ENCODE measurements around the gene SELPLG.
A peak's percentile ranks its signal among the peaks of the same experiment; 100 is the strongest.
"Not testable (repeated sequence)": the region's sequence is repeated elsewhere in the genome, so short reads cannot be mapped to it uniquely, and the experiment has no call there.

The SELPLG gene

GRCh38 chr12:108637222-108637971 is 3.7 kb upstream of the SELPLG start:
- DNase-seq = no peak

- no peak for DNase-seq
These were observed 2.5 kb upstream of the SELPLG start for GRCh38 chr12:108635997-108636808.

GRCh38 chr12:108635201-108635996 is 1.7 kb upstream of the SELPLG start:
- DNase-seq = peak; percentile 31

- DNase-seq = no peak
These were observed 652 bp upstream of the SELPLG start for GRCh38 chr12:108634341-108634751.

- DNase-seq = no peak
These were observed 587 bp downstream of the SELPLG start for GRCh38 chr12:108633081-108633533.

GRCh38 chr12:108631261-108631660 is 2.4 kb downstream of the SELPLG start:
- DNase-seq = not testable (repeated sequence)

- no peak for DNase-seq
These were observed 3.0 kb downstream of the SELPLG start for GRCh38 chr12:108630481-108631207.

GRCh38 chr12:108629824-108630476 is 3.7 kb downstream of the SELPLG start:
- DNase-seq = no peak

- no peak for DNase-seq
These were observed 4.5 kb downstream of the SELPLG start for GRCh38 chr12:108629151-108629550.

- no peak for DNase-seq
These were observed 6.4 kb downstream of the SELPLG start for GRCh38 chr12:108627134-108627920.

GRCh38 chr12:108625228-108625627 is 8.5 kb downstream of the SELPLG start:
- DNase-seq = no peak

- no peak for DNase-seq
These were observed 10.1 kb downstream of the SELPLG start for GRCh38 chr12:108623577-108623976.

- no peak for DNase-seq
These were observed 10.7 kb downstream of the SELPLG start for GRCh38 chr12:108622921-108623514.

GRCh38 chr12:108622421-108622820 is 11.3 kb downstream of the SELPLG start:
- no peak for DNase-seq

- no peak for DNase-seq
These were observed 12.5 kb downstream of the SELPLG start for GRCh38 chr12:108621161-108621560.

- no peak for DNase-seq
These were observed 13.3 kb downstream of the SELPLG start for GRCh38 chr12:108620236-108620879.

- DNase-seq = no peak
These were observed 14.1 kb downstream of the SELPLG start for GRCh38 chr12:108619369-108620160.

GRCh38 chr12:108618953-108619274 is 14.8 kb downstream of the SELPLG start:
- not testable (repeated sequence) for DNase-seq

All from NCI-H1048 (cell line).